Measurements from ENCODE around the gene SPRTN.
A peak's percentile ranks its signal among the peaks of the same experiment; 100 is the strongest.

DNA sequence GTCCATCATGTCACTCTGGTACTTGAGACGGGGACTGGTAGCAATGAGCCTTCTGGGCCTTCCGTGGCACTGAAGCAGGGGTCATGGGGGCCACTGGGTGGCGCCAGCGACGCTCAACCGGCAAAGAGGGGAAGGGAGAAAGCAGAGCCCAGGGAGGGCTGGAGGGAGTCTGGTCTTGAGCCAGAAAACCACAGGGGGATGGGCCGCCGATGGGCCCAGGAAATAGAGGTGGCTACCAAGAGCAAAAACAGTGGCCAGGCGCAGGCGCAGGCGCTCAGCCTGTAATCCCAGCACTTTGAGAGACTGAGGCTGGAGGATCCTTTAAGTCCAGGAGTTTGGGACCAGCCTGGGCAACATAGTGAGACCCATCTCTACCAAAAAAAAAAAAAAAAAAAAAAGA is 22.2 kb upstream of the SPRTN start:
- TF ChIP-seq, protein P1, sequence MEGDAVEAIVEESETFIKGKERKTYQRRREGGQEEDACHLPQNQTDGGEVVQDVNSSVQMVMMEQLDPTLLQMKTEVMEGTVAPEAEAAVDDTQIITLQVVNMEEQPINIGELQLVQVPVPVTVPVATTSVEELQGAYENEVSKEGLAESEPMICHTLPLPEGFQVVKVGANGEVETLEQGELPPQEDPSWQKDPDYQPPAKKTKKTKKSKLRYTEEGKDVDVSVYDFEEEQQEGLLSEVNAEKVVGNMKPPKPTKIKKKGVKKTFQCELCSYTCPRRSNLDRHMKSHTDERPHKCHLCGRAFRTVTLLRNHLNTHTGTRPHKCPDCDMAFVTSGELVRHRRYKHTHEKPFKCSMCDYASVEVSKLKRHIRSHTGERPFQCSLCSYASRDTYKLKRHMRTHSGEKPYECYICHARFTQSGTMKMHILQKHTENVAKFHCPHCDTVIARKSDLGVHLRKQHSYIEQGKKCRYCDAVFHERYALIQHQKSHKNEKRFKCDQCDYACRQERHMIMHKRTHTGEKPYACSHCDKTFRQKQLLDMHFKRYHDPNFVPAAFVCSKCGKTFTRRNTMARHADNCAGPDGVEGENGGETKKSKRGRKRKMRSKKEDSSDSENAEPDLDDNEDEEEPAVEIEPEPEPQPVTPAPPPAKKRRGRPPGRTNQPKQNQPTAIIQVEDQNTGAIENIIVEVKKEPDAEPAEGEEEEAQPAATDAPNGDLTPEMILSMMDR (IDR thresholded peaks at IDR 0.05), result peak; percentile 57
- TF ChIP-seq EZH2 (IDR thresholded peaks at IDR 0.05; ENCODE audit: borderline replicate concordance, insufficient read depth, low read depth, low read length, poor library complexity, severe bottlenecking), result no peak
